ENCODE measurements around the gene EMP2.

The EMP2 gene

GRCh38 chr16:10610499-10611184 lies 30.2 kb upstream of the EMP2 start:
- no peak for DNase-seq

- peak; percentile 83 for DNase-seq
These were observed 29.0 kb upstream of the EMP2 start for GRCh38 chr16:10609402-10609774.

- DNase-seq = no peak
These were observed 28.4 kb upstream of the EMP2 start for GRCh38 chr16:10608687-10609401.

- no peak for DNase-seq
These were observed 26.8 kb upstream of the EMP2 start for GRCh38 chr16:10607157-10607556.

GRCh38 chr16:10606607-10607006 lies 26.2 kb upstream of the EMP2 start:
- no peak for DNase-seq

GRCh38 chr16:10605636-10606035 lies 25.2 kb upstream of the EMP2 start:
- no peak for DNase-seq

- DNase-seq = no peak
These were observed 21.3 kb upstream of the EMP2 start for GRCh38 chr16:10601444-10602408.

- no peak for DNase-seq
These were observed 20.5 kb upstream of the EMP2 start for GRCh38 chr16:10600782-10601443.

- DNase-seq = no peak
These were observed 19.2 kb upstream of the EMP2 start for GRCh38 chr16:10599626-10600025.

- no peak for DNase-seq
These were observed 17.8 kb upstream of the EMP2 start for GRCh38 chr16:10598157-10598556.

GRCh38 chr16:10597187-10597601 lies 16.8 kb upstream of the EMP2 start:
- DNase-seq = no peak

- DNase-seq = no peak
These were observed 14.0 kb upstream of the EMP2 start for GRCh38 chr16:10594312-10594950.

GRCh38 chr16:10592611-10593010 lies 12.2 kb upstream of the EMP2 start:
- DNase-seq = no peak

GRCh38 chr16:10590342-10590741 lies 9.9 kb upstream of the EMP2 start:
- no peak for DNase-seq

GRCh38 chr16:10589109-10589508 lies 8.7 kb upstream of the EMP2 start:
- no peak for DNase-seq

GRCh38 chr16:10587622-10588021 lies 7.2 kb upstream of the EMP2 start:
- DNase-seq = no peak

GRCh38 chr16:10584981-10585438 lies 4.6 kb upstream of the EMP2 start:
- peak; percentile 58 for DNase-seq

GRCh38 chr16:10583269-10583668 lies 2.9 kb upstream of the EMP2 start:
- no peak for DNase-seq

- no peak for DNase-seq
These were observed 1.1 kb upstream of the EMP2 start for GRCh38 chr16:10581507-10581906.

- DNase-seq = no peak
These were observed 467 bp upstream of the EMP2 start for GRCh38 chr16:10580883-10581247.

- DNase-seq = no peak
These were observed 828 bp downstream of the EMP2 start for GRCh38 chr16:10579575-10579964.
